Activated B cell treated with CpG ODN at 0.5 μM for 24 hours (primary cell): ENCODE results near the gene SLC35E2B. TPM values are rescaled to one million over a fixed set of nuclear protein-coding genes. Genes with fewer than 3 reads are reported as not detected.

Experiments used
- ATAC-seq: fragments of 200-7000 bp; cut with Tn5 transposase; one replicate; pipeline ENCODE4 v1.10.0; 2021; ENCODE audit warnings: low read depth, mild to moderate bottlenecking, moderate library complexity
- CTCF ChIA-PET: fragments of 350-600 bp; sonication (Branson Sonifier 250); formaldehyde crosslinking; loops from one replicate; lab custom pipeline; 2021; ENCODE audit warnings: antibody characterized with exemption; lab: Charles Lee
- POLR2A ChIA-PET: fragments of 350-600 bp; sonication (Branson Sonifier 250); formaldehyde crosslinking; loops from one replicate; lab custom pipeline; 2021; ENCODE audit warnings: antibody characterized with exemption; lab: Charles Lee
- DNase-seq: peaks from one replicate; pipeline ENCODE4 v3.0.0; 2022
- H3K27ac Mint-ChIP-seq: one replicate; pipeline ENCODE4 v1.8.0; 2020; ENCODE audit warnings: mixed read lengths
- H3K27me3 Mint-ChIP-seq: one replicate; pipeline ENCODE4 v1.8.0; 2021; ENCODE audit warnings: mixed read lengths
- H3K36me3 Mint-ChIP-seq: one replicate; pipeline ENCODE4 v1.8.0; 2021; ENCODE audit warnings: low read depth, mixed read lengths
- H3K4me1 Mint-ChIP-seq: one replicate; pipeline ENCODE4 v1.8.0; 2021; ENCODE audit warnings: mixed read lengths
- H3K4me3 Mint-ChIP-seq: one replicate; pipeline ENCODE4 v1.8.0; 2020; ENCODE audit warnings: mild to moderate bottlenecking, mixed read lengths
- H3K9me3 Mint-ChIP-seq: one replicate; pipeline ENCODE4 v1.8.0; 2020; ENCODE audit warnings: mixed read lengths
- CTCF ChIP-seq: fragments of 200-600 bp; IDR thresholded peaks from one replicate; pipeline ENCODE4 v1.8.0; 2022; ENCODE audit warnings: antibody characterized with exemption, mild to moderate bottlenecking
- intact Hi-C: fragments of 100-400 bp; cut with micrococcal nuclease; formaldehyde crosslinking; loops from one replicate; pipeline ENCODE4 v1.15.1; 2024
- total RNA-seq: library from RNA; stranded (reverse); gene quantifications from 2 replicates; pipeline ENCODE4 v1.2.3, GENCODE V29; 2022

The SLC35E2B gene
- total RNA-seq, 1 donor from 2014 or later, result 54.7 TPM

- intact Hi-C loops, result no loop called here
- TF ChIP-seq CTCF, result no peak
- Mint-ChIP-seq H3K36me3 (no peaks in the 10 kb centered on the region), H3K27me3 (peaks cover 4% of the 10 kb centered on the region), H3K4me1 (peaks cover 6% of the 10 kb centered on the region), H3K27ac (no peak overlapping the region), H3K4me3 (no peak overlapping the region), H3K9me3 (no peaks in the 10 kb centered on the region)
- ChIA-PET CTCF (no interaction called here), POLR2A (interaction anchor here (0.5 to 4.1 kb wide), 7 partner anchors 9 to 817 kb away, joined by 3 to 35 read pairs (median 4); partner anchors contain the start of gene MIB2)
- no peak for DNase-seq
- ATAC-seq, result no peak
Measured at GRCh38 chr1:1628754-1629429, 63.7 kb downstream of the SLC35E2B start.

GRCh38 chr1:1627829-1628753 is 64.5 kb downstream of the SLC35E2B start:
- ChIA-PET POLR2A (interaction anchor here (0.5 to 4.1 kb wide), 2 partner anchors 12 to 159 kb away, joined by 3 to 35 read pairs; partner anchors contain the start of gene MIB2), CTCF (no interaction called here)
- TF ChIP-seq CTCF, result no peak
- Mint-ChIP-seq H3K4me3 (no peak overlapping the region), H3K9me3 (no peaks in the 10 kb centered on the region), H3K36me3 (no peaks in the 10 kb centered on the region), H3K27ac (no peak overlapping the region), H3K4me1 (peaks cover 6% of the 10 kb centered on the region), H3K27me3 (peaks cover 4% of the 10 kb centered on the region)
- no peak for ATAC-seq
- DNase-seq, result no peak
- intact Hi-C loops, result no loop called here

- ChIA-PET CTCF (no interaction called here), POLR2A (no interaction called here)
- no peak overlapping the region for H3K27ac Mint-ChIP-seq
- ATAC-seq, result no peak
- H3K4me1 Mint-ChIP-seq, result peaks cover 6% of the 10 kb centered on the region
- no peak overlapping the region for H3K4me3 Mint-ChIP-seq
- no peak for DNase-seq
- H3K36me3 Mint-ChIP-seq, result no peaks in the 10 kb centered on the region
- peaks cover 4% of the 10 kb centered on the region for H3K27me3 Mint-ChIP-seq
- TF ChIP-seq CTCF, result no peak
- intact Hi-C loops, result no loop called here
- no peaks in the 10 kb centered on the region for H3K9me3 Mint-ChIP-seq
Measured at GRCh38 chr1:1627261-1627828, 65.2 kb downstream of the SLC35E2B start.

GRCh38 chr1:1626207-1627141 is 66.1 kb downstream of the SLC35E2B start:
- Mint-ChIP-seq H3K4me1 (peaks cover 3% of the 10 kb centered on the region), H3K9me3 (no peaks in the 10 kb centered on the region), H3K36me3 (no peaks in the 10 kb centered on the region), H3K27me3 (peaks cover 3% of the 10 kb centered on the region), H3K27ac (no peak overlapping the region), H3K4me3 (no peak overlapping the region)
- TF ChIP-seq CTCF, result no peak
- CTCF ChIA-PET, result no interaction called here
- DNase-seq, result no peak
- intact Hi-C loops, result no loop called here
- POLR2A ChIA-PET, result no interaction called here
- ATAC-seq, result no peak
